ENCODE data around the gene HSPA5.

The HSPA5 gene

DNA sequence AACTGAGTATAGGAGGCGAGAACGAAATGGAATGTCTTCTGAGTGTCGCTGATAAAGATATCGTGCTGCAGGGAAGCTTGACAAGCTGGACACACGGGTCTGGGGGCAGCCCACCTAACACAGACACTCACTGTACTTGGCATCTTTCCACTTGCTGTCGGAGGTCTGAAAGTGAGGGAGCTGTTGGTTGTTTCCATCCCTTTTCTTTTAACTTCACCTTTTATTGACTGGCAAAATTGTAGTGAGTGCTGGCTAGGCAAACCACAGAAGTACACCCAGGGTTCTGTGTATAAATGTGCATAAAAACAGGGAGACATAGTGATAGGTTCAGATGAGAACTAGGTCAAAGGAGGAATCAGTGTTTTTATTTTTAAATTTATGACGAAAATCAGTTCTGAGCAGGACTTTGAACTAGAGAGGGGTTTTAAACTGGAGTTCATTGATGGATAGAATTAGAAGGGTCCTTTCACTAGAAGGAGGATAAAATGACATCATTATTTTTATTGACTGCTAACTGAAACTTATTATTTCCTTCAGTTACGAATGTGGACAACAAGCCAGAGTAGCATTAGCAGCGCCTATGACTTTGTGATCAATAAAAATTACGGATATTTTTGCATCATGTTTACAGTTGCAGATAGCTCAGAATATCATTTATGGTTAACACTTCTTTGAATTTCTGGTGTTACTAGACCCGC is 21.3 kb upstream of the HSPA5 start:
- TF ChIP-seq, protein P1, sequence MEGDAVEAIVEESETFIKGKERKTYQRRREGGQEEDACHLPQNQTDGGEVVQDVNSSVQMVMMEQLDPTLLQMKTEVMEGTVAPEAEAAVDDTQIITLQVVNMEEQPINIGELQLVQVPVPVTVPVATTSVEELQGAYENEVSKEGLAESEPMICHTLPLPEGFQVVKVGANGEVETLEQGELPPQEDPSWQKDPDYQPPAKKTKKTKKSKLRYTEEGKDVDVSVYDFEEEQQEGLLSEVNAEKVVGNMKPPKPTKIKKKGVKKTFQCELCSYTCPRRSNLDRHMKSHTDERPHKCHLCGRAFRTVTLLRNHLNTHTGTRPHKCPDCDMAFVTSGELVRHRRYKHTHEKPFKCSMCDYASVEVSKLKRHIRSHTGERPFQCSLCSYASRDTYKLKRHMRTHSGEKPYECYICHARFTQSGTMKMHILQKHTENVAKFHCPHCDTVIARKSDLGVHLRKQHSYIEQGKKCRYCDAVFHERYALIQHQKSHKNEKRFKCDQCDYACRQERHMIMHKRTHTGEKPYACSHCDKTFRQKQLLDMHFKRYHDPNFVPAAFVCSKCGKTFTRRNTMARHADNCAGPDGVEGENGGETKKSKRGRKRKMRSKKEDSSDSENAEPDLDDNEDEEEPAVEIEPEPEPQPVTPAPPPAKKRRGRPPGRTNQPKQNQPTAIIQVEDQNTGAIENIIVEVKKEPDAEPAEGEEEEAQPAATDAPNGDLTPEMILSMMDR (IDR thresholded peaks at IDR 0.05; ENCODE audit: low read length), result no peak
- TF ChIP-seq EZH2 (optimal IDR thresholded peaks at IDR 0.05; ENCODE audit: low read depth, low read length) (no peak), EZH2phosphoT487 (IDR thresholded peaks at IDR 0.05; ENCODE audit: low read length) (no peak)
- no peaks in the 10 kb centered on the region for H4K20me1 ChIP-seq (ENCODE audit: insufficient read depth, low read length)
- peak; percentile 19 for DNase-seq
- H3K27me3 ChIP-seq (replicated peaks; ENCODE audit: insufficient read depth, low read length), result no peaks in the 10 kb centered on the region
- peaks cover 52% of the 10 kb centered on the region for H3K79me2 ChIP-seq (ENCODE audit: low read length)
- no peaks in the 10 kb centered on the region for H3K9me2 ChIP-seq (replicated peaks; ENCODE audit: insufficient read depth, low read length)
- H3K9me3 ChIP-seq (replicated peaks; ENCODE audit: insufficient read depth, low read length), result no peaks in the 10 kb centered on the region
- H3K27ac ChIP-seq (ENCODE audit: low read length), result no peak overlapping the region
- H3K4me2 ChIP-seq (ENCODE audit: low read depth, low read length), result peak overlapping the region; percentile 77
- H3K4me3 ChIP-seq (ENCODE audit: low read length), result peak overlapping the region; percentile 95
- peak overlapping the region; percentile 86 for H2AFZ ChIP-seq (ENCODE audit: low read length)
- H3K4me1 ChIP-seq (ENCODE audit: low read length), result no peaks in the 10 kb centered on the region; the same call in 1 of the 2 replicates
- H3K9ac ChIP-seq (ENCODE audit: low read length), result peak overlapping the region; percentile 87
- H3K36me3 ChIP-seq (replicated peaks; ENCODE audit: insufficient read depth, low read length), result no peaks in the 10 kb centered on the region
- H3F3A ChIP-seq (ENCODE audit: insufficient read depth, low read length), result peaks cover 4% of the 10 kb centered on the region; the same call in 1 of the 2 replicates

DNA sequence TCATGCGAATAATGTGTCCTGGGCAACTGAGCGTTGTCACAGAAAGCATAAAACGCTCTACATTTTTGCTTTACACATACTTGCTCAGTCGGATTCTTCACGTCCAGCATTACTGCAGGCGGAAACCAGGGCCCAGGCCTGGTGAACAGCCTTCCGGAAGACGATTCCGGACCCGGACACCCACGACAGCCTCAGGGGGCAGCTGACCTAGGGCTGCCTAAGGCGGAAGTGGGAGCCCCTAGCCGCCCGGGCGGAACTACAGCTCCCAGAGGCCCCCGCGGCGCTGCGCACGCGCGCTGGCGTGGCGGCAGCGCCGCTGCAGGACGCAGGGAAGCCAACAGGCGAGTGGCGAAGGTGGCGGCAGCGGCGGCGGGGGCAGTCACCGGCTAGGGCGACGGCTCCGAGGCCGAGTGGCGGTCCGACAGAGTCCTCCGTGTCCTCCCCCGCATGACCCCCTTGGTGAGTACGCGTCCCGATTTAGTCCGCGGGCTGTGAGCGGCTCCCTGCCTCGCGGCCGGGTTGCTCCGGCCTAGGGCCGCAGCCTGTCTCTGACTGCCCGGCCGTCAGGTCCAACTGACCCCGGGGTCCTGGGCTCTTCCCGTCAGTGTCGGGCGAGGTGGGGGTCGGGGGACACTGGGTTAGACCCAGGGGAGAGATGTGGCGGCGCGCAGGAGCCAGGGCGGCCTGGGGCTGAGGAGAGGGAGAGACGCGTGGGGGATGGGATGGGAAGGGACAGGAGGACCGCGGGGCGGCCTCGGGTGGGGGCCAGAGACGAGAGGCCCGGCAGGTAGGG is 20.6 kb upstream of the HSPA5 start, which contains the start of gene GAPVD1:
GAPVD1 (plus strand) TSS at position 326 of the 793 bp plus-strand sequence. CDS start 37,096 bp downstream, outside the sequence.
- H2AFZ ChIP-seq (ENCODE audit: low read length), result peak within 1 kb of the TSS; percentile 86
- H3K9me2 ChIP-seq (replicated peaks; ENCODE audit: insufficient read depth, low read length), result no peaks in the 10 kb centered on the region
- H3K27me3 ChIP-seq (replicated peaks; ENCODE audit: insufficient read depth, low read length), result no peaks in the 10 kb centered on the region
- H3K4me2 ChIP-seq (ENCODE audit: low read depth, low read length), result peak within 1 kb of the TSS; percentile 77
- no peaks in the 10 kb centered on the region for H3K9me3 ChIP-seq (replicated peaks; ENCODE audit: insufficient read depth, low read length)
- TF ChIP-seq EZH2 (optimal IDR thresholded peaks at IDR 0.05; ENCODE audit: low read depth, low read length), result no peak
- TF ChIP-seq, protein P1 (IDR thresholded peaks at IDR 0.05; ENCODE audit: low read length), result peak; percentile 46
- TF ChIP-seq EZH2phosphoT487 (IDR thresholded peaks at IDR 0.05; ENCODE audit: low read length), result no peak
- peak within 1 kb of the TSS; percentile 87 for H3K9ac ChIP-seq (ENCODE audit: low read length)
- no peaks in the 10 kb centered on the region for H4K20me1 ChIP-seq (ENCODE audit: insufficient read depth, low read length)
- H3K4me1 ChIP-seq (ENCODE audit: low read length), result no peaks in the 10 kb centered on the region; the same call in 1 of the 2 replicates
- H3K79me2 ChIP-seq (ENCODE audit: low read length), result peaks cover 45% of the 10 kb centered on the region
- peak within 1 kb of the TSS; percentile 31; the same call in 1 of the 2 replicates for H3K27ac ChIP-seq (ENCODE audit: low read length)
- peak within 1 kb of the TSS; percentile 95 for H3K4me3 ChIP-seq (ENCODE audit: low read length)
- peaks cover 4% of the 10 kb centered on the region; the same call in 1 of the 2 replicates for H3F3A ChIP-seq (ENCODE audit: insufficient read depth, low read length)
- H3K36me3 ChIP-seq (replicated peaks; ENCODE audit: insufficient read depth, low read length), result no peaks in the 10 kb centered on the region
- DNase-seq, result peak; percentile 94

DNA sequence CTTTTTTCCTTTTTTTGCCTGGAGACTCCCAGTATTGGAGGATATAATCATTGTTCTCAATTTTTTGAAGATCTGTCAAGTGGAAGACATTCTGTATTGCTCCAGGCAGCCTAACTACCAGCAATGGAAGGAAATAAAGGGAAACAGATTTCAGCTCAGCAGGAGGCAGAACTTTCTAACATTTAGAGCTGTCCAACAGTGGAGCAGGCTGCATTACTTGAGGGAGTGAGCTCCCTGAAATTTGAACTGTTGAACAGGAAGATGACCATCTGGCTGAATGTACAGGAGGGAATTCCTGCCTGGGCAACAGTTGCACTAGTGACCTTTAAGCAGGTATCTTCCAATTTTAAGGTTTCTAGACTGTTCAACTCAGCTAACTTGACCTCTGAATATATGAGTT is 19.4 kb upstream of the HSPA5 start:
- H3K9me2 ChIP-seq (replicated peaks; ENCODE audit: insufficient read depth, low read length), result no peaks in the 10 kb centered on the region
- H4K20me1 ChIP-seq (ENCODE audit: insufficient read depth, low read length), result no peaks in the 10 kb centered on the region
- TF ChIP-seq, protein P1 (IDR thresholded peaks at IDR 0.05; ENCODE audit: low read length), result no peak
- TF ChIP-seq EZH2phosphoT487 (IDR thresholded peaks at IDR 0.05; ENCODE audit: low read length), result no peak
- no peak for TF ChIP-seq EZH2 (optimal IDR thresholded peaks at IDR 0.05; ENCODE audit: low read depth, low read length)
- H3K79me2 ChIP-seq (ENCODE audit: low read length), result peaks cover 39% of the 10 kb centered on the region
- H3K9ac ChIP-seq (ENCODE audit: low read length), result no peak overlapping the region
- H3K27ac ChIP-seq (ENCODE audit: low read length), result no peak overlapping the region
- no peaks in the 10 kb centered on the region; the same call in 1 of the 2 replicates for H3K4me1 ChIP-seq (ENCODE audit: low read length)
- no peaks in the 10 kb centered on the region for H3K9me3 ChIP-seq (replicated peaks; ENCODE audit: insufficient read depth, low read length)
- H3K4me2 ChIP-seq (ENCODE audit: low read depth, low read length), result no peak overlapping the region; the same call in 1 of the 2 replicates
- no peak overlapping the region for H2AFZ ChIP-seq (ENCODE audit: low read length)
- no peak for DNase-seq
- no peak overlapping the region for H3K4me3 ChIP-seq (ENCODE audit: low read length)
- H3K36me3 ChIP-seq (replicated peaks; ENCODE audit: insufficient read depth, low read length), result no peaks in the 10 kb centered on the region
- H3F3A ChIP-seq (ENCODE audit: insufficient read depth, low read length), result peaks cover 4% of the 10 kb centered on the region; the same call in 1 of the 2 replicates
- no peaks in the 10 kb centered on the region for H3K27me3 ChIP-seq (replicated peaks; ENCODE audit: insufficient read depth, low read length)
